Activated CD4-positive, alpha-beta T cell treated with anti-CD3 and anti-CD28 coated beads for 36 hours (primary cell): ENCODE data around the gene SAMM50. TPM values are rescaled to one million over a fixed set of nuclear protein-coding genes. Genes with fewer than 3 reads are reported as not detected.

Experiments
- ATAC-seq: fragments of 200-7000 bp; cut with Tn5 transposase; one replicate; pipeline ENCODE4 v1.10.0; 2021; ENCODE audit warnings: mild to moderate bottlenecking, moderate library complexity
- CTCF ChIA-PET: fragments of 350-600 bp; sonication (Branson Sonifier 250); formaldehyde crosslinking; loops from one replicate; lab custom pipeline; 2021; ENCODE audit warnings: antibody characterized with exemption; lab: Charles Lee
- POLR2A ChIA-PET: fragments of 350-600 bp; sonication (Branson Sonifier 250); formaldehyde crosslinking; loops from one replicate; lab custom pipeline; 2021; ENCODE audit warnings: antibody characterized with exemption, inconsistent platforms; lab: Charles Lee
- DNase-seq: peaks from one replicate; pipeline ENCODE4 v3.0.0-alpha.2; 2020
- H3K27ac Mint-ChIP-seq: one replicate; pipeline ENCODE4 v1.8.0; 2021; ENCODE audit warnings: mixed read lengths
- H3K27me3 Mint-ChIP-seq: one replicate; pipeline ENCODE4 v1.8.0; 2021; ENCODE audit warnings: mixed read lengths
- H3K36me3 Mint-ChIP-seq: one replicate; pipeline ENCODE4 v1.8.0; 2021; ENCODE audit warnings: low read depth, mixed read lengths
- H3K4me1 Mint-ChIP-seq: one replicate; pipeline ENCODE4 v1.8.0; 2021; ENCODE audit warnings: mixed read lengths
- H3K4me3 Mint-ChIP-seq: one replicate; pipeline ENCODE4 v1.8.0; 2021; ENCODE audit warnings: mild to moderate bottlenecking, moderate library complexity, mixed read lengths
- H3K9me3 Mint-ChIP-seq: one replicate; pipeline ENCODE4 v1.8.0; 2021; ENCODE audit warnings: low read depth, mixed read lengths
- intact Hi-C, 2 experiments: fragments of 100-400 bp; cut with DNase I in 1 of 2; cut with micrococcal nuclease in 1 of 2; formaldehyde crosslinking; loops; one replicate each; pipeline versions ENCODE4 v1.14.2 to v1.15.1; 2022 to 2024; cut with DNase I, micrococcal nuclease
- total RNA-seq, 2 experiments: library from RNA; stranded (reverse); gene quantifications; one replicate each; pipeline ENCODE4 v1.2.3, GENCODE V29; 2021

Gene SAMM50
- total RNA-seq, 2 experiments from 2014 or later = 35.2 to 43.8 TPM

DNA sequence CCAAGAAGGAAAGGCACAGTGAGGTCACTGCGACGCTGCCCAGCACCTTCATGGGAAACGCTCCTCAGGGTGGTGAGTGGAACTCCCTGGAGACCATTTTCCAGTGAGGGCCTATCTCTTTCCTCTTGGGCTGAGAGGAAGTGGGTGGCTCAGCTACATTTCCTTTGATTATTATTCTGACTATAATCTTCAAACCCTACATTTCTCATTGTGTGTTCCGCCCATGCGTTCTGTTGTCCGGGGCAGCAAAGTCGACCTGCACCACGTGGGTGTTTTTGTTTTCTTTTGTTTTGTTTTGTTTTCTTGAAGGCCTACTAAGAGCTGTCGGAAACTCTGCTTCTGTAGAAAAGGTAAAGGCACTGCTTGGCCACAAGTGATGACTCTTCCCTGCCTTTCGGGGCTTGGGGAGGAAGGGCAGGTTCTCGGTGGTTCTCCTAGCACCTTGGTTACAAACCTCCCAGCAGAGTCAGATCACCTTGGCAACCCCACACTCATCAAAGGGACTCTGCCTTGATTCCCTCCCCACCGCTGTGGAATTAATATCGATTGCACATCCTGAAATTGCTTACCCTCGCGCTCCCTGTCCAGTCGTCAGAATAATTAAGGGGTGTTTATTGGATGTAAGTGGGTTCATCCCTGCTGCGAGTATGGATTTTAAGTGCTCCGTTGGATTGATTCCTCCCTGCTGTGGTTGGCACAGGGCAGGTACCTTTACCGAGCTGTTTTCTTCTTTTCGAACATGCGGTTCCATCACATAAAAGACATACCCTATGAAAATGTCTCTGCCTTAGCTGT lies 76.1 kb downstream of the SAMM50 start:
- Mint-ChIP-seq H3K27ac (peak overlapping the region; percentile 53), H3K27me3 (peaks cover 2% of the 10 kb centered on the region), H3K9me3 (no peaks in the 10 kb centered on the region), H3K4me1 (peaks cover 27% of the 10 kb centered on the region), H3K4me3 (no peak overlapping the region), H3K36me3 (no peaks in the 10 kb centered on the region)
- peak; percentile 58 for ATAC-seq
- intact Hi-C loops = loop anchor here in 1 of 2 experiments (1.0 kb wide), 1 partner anchor 76 kb away; no protein-coding TSS in a partner anchor
- CTCF ChIA-PET = interaction anchor here (1.1 kb wide), 1 partner anchor 595 kb away, joined by 3 read pairs; no protein-coding TSS in a partner anchor
- DNase-seq = peak; percentile 48
- POLR2A ChIA-PET = no interaction called here

DNA sequence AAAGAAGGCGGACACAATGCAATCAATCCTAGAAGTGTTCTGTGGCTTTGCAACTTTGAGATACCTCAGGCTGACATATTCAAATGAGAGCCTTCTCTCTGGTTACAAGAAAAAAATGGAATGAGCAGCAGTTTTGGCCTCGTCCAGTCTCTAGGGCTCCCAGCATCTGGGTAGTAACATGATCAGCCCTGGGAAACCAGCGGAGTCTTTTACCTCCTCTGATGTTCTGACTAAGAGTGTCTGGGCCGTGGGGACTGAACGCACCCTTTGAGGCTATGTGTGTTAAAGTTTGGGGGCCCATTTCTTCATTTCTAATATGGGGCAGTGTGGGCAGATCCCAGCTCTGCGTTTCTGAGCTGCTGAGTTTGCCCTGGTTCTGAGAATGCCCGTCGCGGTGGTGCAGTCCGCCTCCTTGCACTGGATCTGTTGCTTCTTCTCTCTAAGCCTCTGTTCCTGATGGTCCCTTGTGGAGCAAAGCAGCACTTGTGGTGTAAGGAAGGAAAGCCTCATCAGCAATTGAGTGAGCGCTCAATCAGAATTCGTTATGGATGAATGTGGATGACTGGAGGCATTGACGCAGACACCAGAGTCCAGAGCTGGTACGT lies 77.0 kb downstream of the SAMM50 start:
- ChIA-PET CTCF (interaction anchor here (1.1 kb wide), 1 partner anchor 594 kb away, joined by 3 read pairs; no protein-coding TSS in a partner anchor), POLR2A (no interaction called here)
- DNase-seq (no peak), ATAC-seq (no peak)
- H3K9me3 Mint-ChIP-seq = no peaks in the 10 kb centered on the region
- H3K27me3 Mint-ChIP-seq = no peaks in the 10 kb centered on the region
- H3K27ac Mint-ChIP-seq = no peak overlapping the region
- no peaks in the 10 kb centered on the region for H3K36me3 Mint-ChIP-seq
- H3K4me3 Mint-ChIP-seq = no peak overlapping the region
- intact Hi-C loops = no loop called here
- H3K4me1 Mint-ChIP-seq = peaks cover 19% of the 10 kb centered on the region

DNA sequence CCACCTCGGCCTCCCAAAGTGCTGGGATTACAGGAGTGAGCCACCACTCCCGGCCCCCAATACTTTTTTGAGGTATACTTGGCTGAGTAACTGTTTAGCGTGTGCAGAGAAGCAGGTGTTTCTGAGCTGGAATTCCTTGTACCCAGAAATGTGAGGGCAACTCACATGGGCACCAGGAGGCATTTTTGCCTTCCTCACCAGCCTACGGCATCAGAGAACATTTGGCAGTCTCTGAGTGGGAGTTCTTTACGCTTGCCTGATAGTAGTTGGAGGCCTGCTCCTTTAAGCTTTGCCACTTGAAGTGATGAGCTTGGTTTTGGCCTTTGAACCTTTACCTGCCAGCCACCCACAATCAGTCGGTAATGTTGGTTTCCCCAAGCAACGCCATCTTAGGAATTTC lies 78.0 kb downstream of the SAMM50 start:
- Mint-ChIP-seq H3K4me3 (no peak overlapping the region), H3K9me3 (no peaks in the 10 kb centered on the region), H3K27me3 (no peaks in the 10 kb centered on the region), H3K27ac (no peak overlapping the region), H3K4me1 (peaks cover 18% of the 10 kb centered on the region), H3K36me3 (no peaks in the 10 kb centered on the region)
- DNase-seq = no peak
- ChIA-PET CTCF (no interaction called here), POLR2A (no interaction called here)
- no peak for ATAC-seq
- intact Hi-C loops = no loop called here

DNA sequence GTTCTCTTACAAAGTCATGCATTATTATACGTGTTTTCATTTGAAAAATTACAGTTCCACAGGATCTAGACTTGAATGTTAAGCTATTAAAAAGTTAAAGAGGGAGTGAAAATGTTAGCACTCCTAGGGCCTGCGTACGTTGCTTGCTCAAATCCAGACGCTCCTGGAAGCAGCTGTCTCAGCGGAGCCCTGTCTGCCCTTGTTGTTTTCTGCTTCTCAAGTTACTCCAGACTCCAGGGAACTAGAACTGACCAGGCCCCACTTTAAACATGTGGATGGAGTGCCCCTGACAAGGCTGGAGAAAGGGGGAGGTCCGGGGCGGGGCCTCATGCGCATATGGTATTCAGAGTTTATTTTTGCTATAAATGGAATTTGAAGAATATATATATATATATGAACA lies 78.5 kb downstream of the SAMM50 start:
- Mint-ChIP-seq H3K27me3 (no peaks in the 10 kb centered on the region), H3K4me3 (no peak overlapping the region), H3K27ac (no peak overlapping the region), H3K36me3 (no peaks in the 10 kb centered on the region), H3K9me3 (no peaks in the 10 kb centered on the region), H3K4me1 (peaks cover 19% of the 10 kb centered on the region)
- intact Hi-C loops = no loop called here
- no peak for ATAC-seq
- no peak for DNase-seq
- CTCF ChIA-PET = interaction anchor here (1.0 kb wide), 1 partner anchor 40 kb away, joined by 4 read pairs; no protein-coding TSS in a partner anchor
- POLR2A ChIA-PET = no interaction called here

DNA sequence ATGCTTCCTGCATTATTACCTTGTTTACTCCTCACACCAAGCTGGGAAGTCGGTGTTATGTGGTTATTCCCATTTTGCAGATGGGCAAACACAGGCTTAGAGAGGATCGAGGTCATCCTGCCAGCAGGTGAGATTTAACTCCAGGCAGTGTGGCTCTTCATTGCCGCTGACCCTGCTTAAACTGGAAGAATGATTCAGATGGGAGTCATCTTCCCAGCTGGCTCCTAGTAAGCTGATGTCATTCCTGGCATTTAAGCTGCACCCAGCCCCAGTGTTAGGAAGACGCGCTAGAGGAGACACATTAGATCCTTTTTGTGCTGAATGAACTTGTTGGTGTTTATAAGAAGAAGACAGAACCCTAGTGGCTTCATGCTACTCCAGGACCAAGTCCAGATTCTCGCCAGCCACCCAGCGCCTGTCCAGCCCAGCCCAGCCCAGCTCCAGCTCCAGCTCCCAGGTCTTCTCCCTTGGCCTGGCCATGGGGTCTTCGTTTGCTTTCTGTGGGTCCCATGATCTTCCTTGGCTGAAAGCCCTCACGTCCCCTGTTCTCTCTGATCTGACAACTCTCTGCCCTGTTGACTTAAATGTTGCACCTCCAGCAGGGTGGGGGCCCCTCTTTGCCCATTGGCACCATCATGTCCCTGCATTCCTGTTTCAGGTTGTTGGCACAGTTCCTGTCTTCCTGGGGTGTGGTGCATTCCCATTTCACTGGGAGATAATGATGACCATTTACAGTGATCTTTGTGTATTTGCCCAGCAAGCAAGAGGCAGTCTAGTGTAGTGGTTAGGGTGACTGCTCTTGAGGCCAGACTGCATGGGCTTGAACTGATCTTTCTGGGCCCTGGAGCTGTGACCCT lies 82.5 kb downstream of the SAMM50 start:
- Mint-ChIP-seq H3K27me3 (peaks cover 2% of the 10 kb centered on the region), H3K4me3 (no peak overlapping the region), H3K9me3 (no peaks in the 10 kb centered on the region), H3K36me3 (no peaks in the 10 kb centered on the region), H3K4me1 (peaks cover 11% of the 10 kb centered on the region), H3K27ac (no peak overlapping the region)
- ChIA-PET CTCF (interaction anchor here (0.5 to 0.6 kb wide), 2 partner anchors 137 to 668 kb away, joined by 3 read pairs; no protein-coding TSS in a partner anchor), POLR2A (no interaction called here)
- no peak for DNase-seq
- intact Hi-C loops = no loop called here
- ATAC-seq = no peak

DNA sequence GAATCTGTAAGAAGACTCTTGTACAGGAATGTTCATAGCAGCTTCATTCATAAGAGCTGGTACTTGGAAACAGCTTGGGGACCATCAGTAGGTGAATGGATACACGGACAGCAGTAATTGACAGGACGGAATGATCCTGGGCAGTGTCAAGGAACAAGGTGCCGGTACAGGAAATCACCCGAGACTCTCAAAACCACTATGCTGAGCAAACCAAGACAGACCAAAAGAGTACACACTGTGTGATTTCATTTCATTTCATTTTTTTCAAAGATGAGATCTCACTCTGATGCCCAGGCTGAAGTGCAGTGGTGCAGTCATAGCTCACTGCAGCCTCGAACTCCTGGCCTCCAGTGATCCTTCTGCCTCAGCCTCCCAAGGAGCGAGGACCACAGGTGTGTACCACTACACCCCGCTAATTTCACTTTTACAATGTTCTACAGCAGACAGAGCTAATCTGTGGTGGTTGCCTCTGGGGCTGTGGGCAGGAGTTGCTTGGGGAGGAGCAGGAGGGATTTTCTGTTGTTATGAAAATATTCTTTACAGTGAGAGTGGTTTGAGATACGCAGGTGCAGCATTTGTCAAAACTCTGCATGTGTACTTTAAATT lies 84.4 kb downstream of the SAMM50 start:
- POLR2A ChIA-PET = no interaction called here
- Mint-ChIP-seq H3K36me3 (no peaks in the 10 kb centered on the region), H3K27me3 (peaks cover 2% of the 10 kb centered on the region), H3K9me3 (no peaks in the 10 kb centered on the region), H3K27ac (no peak overlapping the region), H3K4me1 (peaks cover 12% of the 10 kb centered on the region), H3K4me3 (no peak overlapping the region)
- no peak for DNase-seq
- CTCF ChIA-PET = interaction anchor here (0.6 kb wide), 1 partner anchor 207 kb away, joined by 3 read pairs; no protein-coding TSS in a partner anchor
- peak; percentile 30 for ATAC-seq
- intact Hi-C loops = no loop called here

DNA sequence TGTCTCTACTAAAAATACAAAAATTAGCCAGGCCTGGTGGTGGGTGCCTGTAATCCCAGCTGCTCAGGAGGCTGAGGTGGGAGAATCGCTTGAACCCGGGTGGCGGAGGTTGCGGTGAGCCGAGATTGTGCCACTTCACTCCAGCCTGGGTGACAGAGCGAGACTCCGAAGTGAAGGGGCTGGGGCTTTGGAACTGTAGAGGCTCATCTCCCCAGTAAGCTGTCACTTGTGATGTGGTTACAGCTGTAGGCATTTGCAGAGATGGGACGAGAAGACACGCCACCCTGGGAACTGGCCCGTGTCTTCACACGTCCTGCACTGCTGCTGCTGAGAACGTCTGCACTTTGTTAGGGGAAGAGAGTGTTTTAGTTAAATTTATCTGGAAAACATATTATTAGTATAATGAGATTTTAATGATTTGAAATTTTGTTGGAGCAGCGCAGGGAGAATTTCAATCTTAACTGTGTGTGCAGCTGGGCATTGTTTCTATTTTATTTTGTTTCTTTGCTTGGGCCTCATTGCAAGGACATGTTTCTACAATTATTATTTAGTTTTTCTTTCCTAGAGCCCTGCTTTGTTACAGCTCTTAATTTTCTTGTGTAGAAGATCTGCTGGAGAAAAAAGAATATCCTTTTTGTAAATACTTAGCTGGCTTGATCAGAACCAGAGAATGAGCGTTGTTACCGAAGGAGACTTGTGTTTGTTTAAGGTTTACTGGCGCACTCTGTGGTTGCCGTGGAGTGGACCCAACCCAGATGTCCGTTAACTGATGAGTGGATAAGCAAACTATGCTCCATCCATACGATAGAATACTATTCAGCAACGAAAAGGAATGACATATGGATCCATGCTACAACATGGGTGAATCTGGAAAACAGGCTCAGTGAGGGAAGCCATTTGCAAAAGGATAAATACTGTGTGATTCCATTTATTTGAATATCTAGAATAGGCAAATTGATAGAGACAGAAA lies 87.3 kb downstream of the SAMM50 start:
- Mint-ChIP-seq H3K4me1 (peaks cover 17% of the 10 kb centered on the region), H3K27me3 (peaks cover 2% of the 10 kb centered on the region), H3K4me3 (no peak overlapping the region), H3K27ac (no peak overlapping the region), H3K36me3 (no peaks in the 10 kb centered on the region), H3K9me3 (no peaks in the 10 kb centered on the region)
- ATAC-seq = peak; percentile 30
- no peak for DNase-seq
- POLR2A ChIA-PET = no interaction called here
- CTCF ChIA-PET = interaction anchor here (1.2 kb wide), 1 partner anchor 49 kb away, joined by 3 read pairs; no protein-coding TSS in a partner anchor
- intact Hi-C loops = no loop called here

DNA sequence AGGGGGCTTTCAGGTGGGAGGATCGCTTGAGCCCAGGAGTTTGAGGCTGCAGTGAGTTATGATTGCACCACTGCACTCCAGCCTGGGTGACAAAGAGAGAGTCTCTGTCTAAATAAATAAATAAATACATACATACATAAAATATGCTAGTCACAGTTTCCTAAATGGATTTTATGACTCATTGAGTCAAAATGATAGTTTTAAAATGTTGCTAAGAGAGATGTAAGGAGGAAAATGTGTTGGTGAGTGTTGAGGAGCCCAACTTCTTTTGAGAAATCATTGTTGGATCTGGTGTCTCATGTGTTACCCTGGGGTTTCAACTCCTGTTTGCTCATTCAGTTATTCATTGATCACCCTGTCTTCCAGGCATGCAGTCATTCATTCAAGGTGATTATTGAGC lies 89.9 kb downstream of the SAMM50 start:
- intact Hi-C loops = no loop called here
- ATAC-seq = peak; percentile 16
- H3K27me3 Mint-ChIP-seq = no peaks in the 10 kb centered on the region
- no peak overlapping the region for H3K4me3 Mint-ChIP-seq
- H3K27ac Mint-ChIP-seq = no peak overlapping the region
- POLR2A ChIA-PET = no interaction called here
- no peaks in the 10 kb centered on the region for H3K9me3 Mint-ChIP-seq
- no peak for DNase-seq
- peaks cover 22% of the 10 kb centered on the region for H3K4me1 Mint-ChIP-seq
- CTCF ChIA-PET = no interaction called here
- no peaks in the 10 kb centered on the region for H3K36me3 Mint-ChIP-seq
